HG02588 (cell line): ENCODE results near the gene BSG.
A peak's percentile ranks its signal among the peaks of the same experiment; 100 is the strongest.
"Not testable (repeated sequence)": the region's sequence is repeated elsewhere in the genome, so short reads cannot be mapped to it uniquely, and the experiment has no call there.

Source experiments
- ATAC-seq: cut with Tn5 transposase; IDR thresholded peaks from one replicate; pipeline ENCODE4 v1.9.1; 2021; ENCODE audit warnings: mild to moderate bottlenecking, moderate library complexity; ENCODE audit not compliant: unreplicated experiment

The BSG gene

DNA sequence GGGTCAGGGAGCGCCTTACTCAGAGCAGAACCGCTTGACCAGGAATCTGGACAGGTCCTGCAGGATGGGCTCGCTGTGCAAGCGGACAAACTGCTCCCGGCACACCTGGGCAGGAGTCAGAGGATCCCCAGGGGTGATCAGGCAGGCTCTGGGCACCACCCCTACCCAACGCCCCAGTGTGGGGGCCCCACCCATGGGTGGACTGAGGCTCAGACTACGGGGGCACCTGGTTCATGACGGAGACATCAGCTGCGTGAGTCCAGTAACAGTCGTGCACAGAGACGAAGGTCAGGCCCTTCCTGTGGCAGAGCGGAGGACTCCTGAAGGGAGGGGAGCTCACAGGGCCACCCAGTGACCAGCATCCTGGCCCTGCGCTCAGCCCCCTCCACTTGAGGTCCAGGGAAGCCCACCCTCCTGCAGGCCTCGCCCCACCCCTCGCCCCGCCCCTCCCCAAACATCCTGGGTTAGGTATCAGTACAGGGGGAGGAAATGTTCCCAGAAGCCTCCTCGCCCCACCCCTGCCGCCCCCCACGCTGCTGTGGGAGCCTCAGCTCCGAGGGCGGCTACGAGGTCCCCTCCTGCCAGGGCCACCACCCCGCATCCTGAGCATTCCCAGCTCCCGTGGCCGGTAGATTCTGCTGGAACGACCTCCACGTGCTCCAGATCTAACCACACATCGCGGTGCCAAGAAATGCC lies 45.3 kb downstream of the BSG start:
- ATAC-seq = no peak

DNA sequence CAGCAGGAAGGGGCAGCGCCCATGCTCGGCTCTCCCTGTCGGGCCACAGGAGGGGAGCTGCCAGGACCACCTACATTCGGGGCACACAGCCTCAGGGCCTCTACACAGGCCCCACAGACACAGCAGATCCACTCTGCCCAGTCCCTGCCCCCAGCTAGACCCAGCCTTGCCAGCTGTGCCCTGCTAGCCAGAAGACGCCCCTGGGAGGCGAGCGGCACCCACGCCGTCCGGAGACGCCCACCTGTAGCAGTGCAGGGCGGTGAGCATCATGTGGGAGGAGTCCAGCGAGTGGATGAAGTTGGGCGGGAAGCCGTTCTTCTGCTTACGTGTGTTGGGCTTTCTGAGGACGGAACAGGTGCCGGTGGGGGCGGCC lies 45.8 kb downstream of the BSG start:
- ATAC-seq = no peak

DNA sequence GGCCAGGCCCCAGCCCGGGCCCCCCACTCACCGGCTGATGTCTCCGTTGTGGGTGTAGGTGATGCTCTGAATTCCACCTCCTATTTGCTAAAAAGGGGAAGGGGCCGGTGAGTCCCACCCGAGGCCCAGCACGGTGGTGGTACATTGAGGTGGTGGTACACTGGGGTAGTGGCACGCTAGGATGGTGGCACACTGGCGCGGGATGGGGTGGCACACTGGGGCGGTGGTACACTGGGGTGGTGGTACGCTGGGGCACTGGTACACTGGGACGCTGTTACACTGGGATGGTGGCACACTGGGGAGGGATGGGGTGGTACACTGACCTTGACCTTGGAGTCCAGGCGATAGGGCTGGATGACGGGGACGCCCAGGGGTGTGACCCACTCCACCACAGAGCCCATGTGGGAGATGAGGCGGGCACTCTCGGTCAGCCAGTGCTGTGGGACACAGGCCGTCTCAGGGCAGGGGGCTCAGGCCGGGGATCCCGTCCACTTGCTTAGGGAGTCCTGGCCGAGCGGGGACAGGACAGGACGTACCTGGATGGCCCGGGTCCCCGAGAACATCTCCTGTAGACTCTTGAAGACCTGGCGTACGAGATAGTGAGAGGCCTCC lies 46.4 kb downstream of the BSG start:
- ATAC-seq = no peak

DNA sequence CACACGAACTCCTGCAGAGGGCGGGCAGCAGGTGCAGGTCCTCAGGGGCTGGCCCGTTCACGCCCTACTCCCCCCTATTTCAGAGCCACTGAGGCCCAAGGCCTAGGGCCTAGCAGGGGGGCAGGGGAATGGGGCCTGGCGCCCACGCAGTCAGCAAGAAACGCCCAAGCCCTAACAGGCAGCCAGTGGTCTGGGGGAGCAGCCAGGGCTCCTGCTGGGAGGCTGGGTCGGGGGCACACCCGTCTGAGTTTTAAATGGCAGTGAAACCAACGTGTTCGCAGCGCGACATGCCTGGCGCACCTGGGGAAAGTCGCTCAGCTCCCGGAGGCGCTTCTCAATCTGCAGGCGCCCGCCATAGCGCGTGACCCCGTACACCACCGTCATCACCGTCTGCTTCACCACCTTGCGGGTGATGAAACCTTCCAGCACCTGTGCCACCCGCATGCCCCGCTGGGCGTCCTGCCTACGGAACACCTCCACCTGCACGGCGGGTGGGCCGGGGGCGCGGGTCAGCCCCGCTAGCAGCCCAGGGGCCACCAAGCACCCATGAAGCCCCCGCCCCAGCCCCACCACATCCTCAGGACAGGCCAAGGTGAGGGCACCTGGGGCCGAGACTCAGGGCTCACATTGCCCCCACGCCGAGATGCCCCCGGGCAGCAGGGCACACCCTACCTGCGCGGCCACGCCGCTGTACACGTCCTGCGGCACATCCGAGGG lies 47.0 kb downstream of the BSG start:
- ATAC-seq = no peak

DNA sequence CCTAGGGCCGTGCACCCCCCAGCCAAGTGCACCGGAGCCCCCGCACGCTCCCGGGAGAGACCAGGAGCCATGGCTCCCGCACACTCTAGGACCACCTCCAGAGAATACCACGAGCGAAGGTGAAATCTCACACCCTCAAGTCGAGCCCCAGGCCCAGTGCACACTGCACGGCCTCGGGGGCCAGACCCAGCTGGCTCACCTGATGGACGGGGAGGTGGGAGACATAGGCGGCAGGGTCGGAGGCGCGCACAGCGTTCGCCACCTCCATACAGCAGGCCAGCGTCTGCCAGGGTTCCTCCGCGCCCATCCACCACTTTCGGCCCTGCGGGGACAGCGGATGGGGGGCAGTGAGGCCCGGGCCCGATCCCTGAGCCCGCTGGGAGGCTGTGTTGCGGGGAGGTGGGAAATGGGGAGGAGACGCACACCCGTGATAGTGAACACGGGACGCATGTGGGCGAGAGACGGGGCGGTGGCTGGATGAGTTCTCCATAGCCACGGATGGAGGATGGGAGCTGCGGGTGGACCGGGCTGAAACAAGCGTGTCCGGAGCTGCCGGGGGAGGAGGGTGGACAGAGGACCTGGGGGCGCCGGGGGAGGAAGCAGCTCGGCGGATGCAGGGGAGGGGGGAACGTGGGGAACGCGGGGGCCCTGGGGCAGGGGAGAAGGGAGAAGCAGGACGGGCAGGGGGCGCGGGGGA lies 47.9 kb downstream of the BSG start:
- no peak for ATAC-seq

DNA sequence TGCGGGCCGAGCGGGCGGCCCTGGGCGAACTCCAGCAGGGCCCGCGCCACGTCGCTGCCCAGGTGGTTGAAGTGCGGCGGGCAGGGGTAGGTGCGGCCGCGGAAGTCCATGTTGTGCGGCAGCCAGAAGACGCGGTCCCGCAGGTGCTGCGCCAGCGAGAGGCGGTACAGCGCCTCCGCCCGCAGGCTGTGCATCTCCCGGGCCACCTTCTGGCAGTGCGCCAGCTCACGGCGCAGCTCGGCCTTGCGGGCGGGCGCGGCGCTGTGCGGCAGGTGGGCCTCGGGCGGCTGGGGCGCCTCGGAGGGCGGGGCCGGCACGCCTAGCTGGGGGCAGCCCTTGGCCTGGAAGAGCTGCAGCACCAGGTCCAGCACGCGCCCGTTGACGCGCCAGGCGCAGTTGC lies 48.8 kb downstream of the BSG start:
- not testable (repeated sequence) for ATAC-seq

DNA sequence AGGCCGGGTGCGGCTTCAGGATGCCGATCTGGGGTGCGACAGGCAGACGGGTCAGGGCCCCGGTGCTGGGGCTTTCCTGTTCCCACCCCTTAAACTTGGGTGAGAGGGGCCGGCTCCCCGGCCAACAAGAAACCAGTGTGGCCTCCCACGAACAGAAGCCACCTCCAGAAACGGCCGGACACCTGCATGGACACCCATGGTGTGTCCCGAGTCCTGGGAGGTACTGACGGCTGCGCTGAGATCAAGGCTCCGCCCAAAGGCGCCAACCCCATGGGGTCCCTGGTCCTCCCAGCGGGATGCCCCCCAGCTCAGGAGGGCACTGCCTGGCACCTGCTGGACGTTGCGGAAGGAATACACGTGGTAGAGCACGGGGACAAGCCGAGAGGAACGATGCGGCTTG lies 49.4 kb downstream of the BSG start:
- ATAC-seq = no peak

DNA sequence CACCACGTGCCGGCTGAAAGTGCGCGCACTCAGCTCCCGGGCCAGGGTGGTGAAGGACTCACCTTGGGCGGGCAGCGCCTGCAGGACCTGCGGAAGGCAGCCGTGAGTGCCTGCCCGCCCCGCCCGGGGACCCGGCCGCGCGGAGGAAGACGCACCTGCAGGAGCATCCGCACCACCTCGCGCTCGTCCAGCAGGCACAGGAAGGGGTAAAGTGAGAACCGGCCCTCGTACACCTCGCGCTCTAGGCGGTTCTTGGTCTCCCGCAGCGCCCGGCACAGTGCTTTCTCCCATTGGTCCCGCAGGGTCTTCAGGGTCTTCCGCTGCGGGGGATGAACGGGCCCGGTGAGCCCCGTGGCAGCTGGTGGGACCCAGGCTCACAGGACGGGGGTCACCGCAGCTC lies 50.3 kb downstream of the BSG start:
- ATAC-seq = no peak

DNA sequence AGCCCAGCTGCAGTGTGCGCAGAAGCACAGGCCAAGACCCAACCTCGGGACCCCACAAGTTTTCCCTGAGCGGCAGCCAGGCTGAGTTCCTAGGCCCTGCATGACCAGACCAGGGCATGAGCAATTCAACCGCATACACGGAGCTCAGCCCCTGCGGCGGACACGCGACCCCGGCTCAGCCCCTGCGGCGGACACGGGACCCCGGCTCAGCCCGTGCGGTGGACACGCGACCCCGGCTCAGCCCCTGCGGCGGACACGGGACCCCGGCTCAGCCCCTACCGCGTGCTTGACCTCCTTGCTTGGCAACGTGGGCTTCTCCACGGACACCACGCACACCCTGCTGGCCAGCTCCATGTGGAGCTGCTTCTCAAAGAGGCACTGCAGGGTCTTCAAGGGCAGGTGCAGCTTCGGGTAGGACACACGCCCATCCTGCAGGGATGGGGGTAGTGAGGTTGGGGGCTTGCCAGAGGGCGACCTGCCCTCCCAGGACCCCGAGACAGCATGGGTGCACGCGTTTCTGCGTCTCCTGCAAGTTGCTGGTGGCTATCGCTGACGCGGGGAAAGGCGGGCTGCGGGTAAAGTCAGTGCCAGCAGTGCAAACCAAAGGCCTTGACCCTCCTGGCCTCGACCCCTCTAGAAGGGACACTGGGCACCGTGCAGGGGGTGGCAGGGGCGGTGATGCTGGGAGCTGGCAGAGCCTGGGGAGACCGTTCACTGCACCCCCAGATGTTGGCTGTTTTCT lies 51.0 kb downstream of the BSG start:
- ATAC-seq = no peak

DNA sequence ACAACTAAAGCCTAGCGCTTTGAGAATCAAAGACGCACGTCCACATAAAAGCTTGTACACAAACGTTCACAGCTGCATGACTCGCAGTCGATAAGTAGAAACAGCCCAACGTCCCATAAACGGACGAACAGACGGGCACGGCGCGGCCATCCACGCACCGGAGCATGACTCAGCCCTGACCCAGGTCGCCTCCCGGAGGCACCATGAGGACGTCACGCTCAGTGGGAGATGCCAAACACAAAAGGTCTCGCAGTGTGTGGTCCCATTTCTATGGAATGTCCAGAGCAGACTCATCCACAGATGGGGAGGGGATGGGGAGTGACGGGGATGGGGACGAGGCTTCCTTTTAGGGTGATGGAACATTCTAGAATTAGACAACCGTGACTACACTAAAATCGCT lies 51.6 kb downstream of the BSG start:
- ATAC-seq = no peak

DNA sequence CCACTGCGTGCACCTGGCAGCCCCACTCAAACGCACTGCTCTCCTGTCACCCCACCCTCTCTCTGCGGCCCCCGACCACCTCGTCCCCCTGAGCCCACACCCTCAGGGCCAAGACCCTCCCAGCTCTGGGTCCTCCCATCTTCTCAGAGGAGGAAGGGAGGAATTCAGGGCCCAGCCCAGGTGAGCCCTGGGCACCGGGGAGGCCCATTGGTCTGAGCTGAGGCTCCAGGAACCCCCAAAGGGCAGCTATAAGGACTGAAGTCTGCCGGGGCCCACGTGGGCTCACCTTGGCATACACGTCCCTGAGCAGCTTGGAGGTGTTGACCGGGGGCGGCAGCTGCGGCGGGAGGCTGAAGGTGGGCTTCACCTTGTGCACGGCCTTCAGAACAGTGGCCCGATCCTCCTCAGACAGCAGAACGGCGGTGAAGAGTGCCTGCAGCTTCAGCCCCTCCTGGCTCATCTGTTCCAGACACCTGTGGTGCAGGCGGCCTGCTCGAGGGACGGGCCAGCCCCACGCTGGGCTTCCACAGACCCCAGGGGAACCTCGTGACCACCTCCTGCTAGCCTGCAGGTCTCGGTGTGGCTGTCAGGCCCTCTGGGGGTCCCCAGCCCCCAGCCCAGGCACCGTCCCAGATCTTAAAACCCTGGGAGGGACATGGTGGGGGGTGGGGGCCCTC lies 52.2 kb downstream of the BSG start:
- no peak for ATAC-seq

DNA sequence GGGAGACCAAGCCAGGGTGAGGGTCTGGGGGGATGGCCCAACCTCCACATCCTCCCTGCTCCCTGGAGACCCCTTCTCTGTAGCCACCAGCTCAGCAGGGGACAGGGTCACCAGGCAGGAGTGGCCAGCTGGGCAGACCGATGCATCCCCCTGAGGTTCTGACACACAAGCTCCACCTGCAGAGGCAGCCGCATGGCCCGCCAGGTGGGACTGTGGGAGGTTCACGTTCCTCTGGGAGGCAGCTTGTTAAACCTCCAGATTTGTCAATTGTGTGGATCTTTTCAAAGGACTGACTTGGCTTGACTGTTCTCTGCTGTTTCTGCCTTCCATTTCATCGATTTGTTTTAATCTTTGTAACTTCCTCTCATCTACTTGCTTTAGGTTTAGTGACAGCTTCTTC lies 52.9 kb downstream of the BSG start:
- ATAC-seq = no peak

DNA sequence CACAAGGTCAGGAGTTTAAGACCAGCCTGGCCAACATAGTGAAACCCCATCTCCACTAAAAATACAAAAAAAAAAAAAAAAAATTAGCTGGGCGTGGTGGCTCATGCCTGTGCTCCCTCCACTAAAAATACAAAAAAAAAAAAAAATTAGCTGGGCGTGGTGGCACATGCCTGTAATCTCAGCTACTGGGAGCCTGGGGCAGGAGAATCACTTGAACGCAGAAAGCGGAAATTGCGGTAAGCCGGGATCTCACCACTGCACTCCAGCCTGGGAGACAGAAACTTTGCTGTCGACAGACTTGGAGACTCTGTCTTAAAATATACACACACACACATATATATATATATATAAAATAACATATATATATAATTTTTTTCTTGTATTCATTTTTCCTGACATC lies 54.2 kb downstream of the BSG start:
- not testable (repeated sequence) for ATAC-seq

DNA sequence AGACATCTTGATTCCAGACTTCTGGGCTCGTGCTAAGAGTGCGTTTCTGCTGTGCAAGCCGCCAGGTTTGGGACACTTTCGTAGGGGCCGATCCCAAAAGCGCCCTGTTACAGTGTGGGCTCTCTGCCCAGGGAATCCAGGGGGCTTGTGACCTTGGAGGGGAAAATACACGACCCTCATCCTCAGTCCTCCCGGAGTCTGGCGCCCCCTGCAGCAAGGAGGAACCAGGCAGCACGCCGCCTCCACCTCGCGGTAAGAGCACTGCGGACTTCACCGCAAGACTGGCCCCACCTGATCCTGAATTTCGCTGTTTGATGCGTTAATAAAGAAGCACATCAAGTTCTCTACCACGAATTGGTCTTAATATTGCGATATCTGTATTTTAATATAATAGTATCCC lies 55.8 kb downstream of the BSG start:
- no peak for ATAC-seq

DNA sequence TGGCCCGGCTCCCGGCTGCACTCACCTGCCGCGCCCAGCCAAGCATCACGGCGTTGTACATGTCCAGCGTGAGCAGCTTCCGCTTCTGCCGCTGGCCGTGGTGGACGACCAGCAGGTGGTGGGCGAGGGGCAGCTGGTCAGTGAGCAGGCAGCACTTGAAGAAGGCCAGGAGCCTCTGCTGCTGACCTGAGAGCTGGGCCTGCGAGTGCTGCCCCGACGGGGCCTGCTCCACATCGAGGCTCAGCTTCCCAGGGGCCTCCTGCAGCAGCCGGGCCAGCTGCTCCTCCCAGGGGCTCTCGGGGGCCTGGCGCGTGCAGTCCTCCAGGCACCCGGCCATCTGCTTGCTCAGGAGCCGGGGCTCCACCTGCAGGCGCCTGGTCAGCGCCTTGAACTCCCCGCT lies 57.1 kb downstream of the BSG start:
- not testable (repeated sequence) for ATAC-seq

DNA sequence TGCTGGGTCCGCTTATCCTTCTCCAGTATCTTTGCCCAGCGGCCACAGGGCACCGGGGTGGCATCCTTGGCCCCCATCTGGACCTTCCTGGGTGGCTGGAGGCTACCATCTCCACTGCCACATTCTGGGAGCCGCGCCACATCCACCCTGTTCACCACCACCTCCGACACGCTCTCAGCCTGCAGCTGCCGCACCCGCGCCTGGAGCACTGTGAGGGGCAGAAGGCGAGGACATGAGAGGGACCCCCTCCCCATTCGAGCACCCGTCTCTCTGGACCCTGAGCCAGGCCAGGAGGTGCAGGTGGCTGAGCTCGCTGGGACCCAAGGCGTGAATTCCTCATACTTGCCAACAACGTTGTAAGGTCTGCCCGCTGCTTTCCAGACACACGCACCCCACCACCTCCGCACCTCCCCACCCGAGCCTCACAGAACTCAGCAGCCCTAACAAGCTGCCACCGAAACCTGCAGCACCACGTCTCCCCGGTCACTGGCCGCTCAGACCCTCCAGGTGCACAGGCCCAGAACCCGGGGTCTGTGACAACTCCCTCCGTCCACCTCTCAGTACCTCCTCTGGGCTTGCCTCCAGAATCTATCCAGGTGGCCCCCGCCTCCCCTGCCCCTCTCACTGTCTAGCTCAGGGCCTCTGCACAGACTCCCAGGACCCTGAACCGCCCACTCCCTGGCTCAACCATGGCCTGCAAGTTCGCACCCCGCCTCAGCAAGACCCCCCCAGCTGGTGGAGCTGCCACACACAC lies 57.7 kb downstream of the BSG start:
- no peak for ATAC-seq

DNA sequence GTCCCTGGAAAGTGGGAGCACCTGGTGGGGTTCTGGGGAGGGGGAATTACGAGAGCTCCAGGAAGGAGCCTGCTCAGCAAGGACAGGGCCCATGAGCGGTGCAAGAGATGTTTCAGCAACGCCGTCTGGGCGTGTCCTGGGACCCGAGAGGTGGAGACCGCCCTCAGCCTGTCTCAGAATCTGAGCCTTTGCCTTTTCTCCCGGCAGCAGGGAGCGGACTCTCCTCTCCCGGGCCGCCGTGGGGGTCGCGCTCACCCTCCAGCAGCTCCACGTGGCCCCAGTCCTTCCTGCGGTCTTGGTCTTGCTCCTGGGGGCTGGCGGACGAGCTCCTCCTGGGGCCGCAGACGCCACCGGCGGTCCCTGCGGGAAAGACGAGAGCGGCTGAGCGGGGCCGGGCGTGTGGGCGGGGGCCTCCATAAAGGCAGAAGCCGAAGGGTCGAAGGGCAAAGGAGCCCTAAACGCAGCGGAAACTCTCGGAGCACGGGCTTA lies 60.2 kb downstream of the BSG start:
- peak; percentile 23 for ATAC-seq
